ENCODE data around the gene KDM5B. TPM values are rescaled to one million over a fixed set of nuclear protein-coding genes. Genes with fewer than 3 reads are reported as not detected.

KDM5B gene
- total RNA-seq, 2 donors from 2014 or later = 48.2 to 110 TPM

- no peaks in the 10 kb centered on the region for H3K27me3 ChIP-seq (replicated peaks; ENCODE audit: insufficient read depth)
- H3K4me1 ChIP-seq (replicated peaks) = no peaks in the 10 kb centered on the region
- 74% methylated on average over 9 of the region's 9 CpGs for WGBS
- intact Hi-C loops (cut with DNase I) = no loop called here
- no peak overlapping the region for H3K4me3 ChIP-seq
- no peak for DNase-seq (ENCODE audit: low spot score)
- H3K36me3 ChIP-seq = no peaks in the 10 kb centered on the region
- H3K9me3 ChIP-seq = no peaks in the 10 kb centered on the region
- TF ChIP-seq CTCF (IDR thresholded peaks at IDR 0.05) = no peak
- no peak for TF ChIP-seq POLR2A (IDR thresholded peaks at IDR 0.05)
- no peak for TF ChIP-seq POLR2AphosphoS5 (IDR thresholded peaks at IDR 0.05)
- H3K27ac ChIP-seq = no peak overlapping the region
Measured at GRCh38 chr1:202689493-202690342, 118.5 kb downstream of the KDM5B start.

GRCh38 chr1:202689082-202689481 lies 119.1 kb downstream of the KDM5B start:
- no peak for DNase-seq (ENCODE audit: low spot score)
- no peak overlapping the region for H3K4me3 ChIP-seq
- no peaks in the 10 kb centered on the region for H3K4me1 ChIP-seq (replicated peaks)
- no peaks in the 10 kb centered on the region for H3K27me3 ChIP-seq (replicated peaks; ENCODE audit: insufficient read depth)
- TF ChIP-seq POLR2A (IDR thresholded peaks at IDR 0.05) = no peak
- TF ChIP-seq CTCF (IDR thresholded peaks at IDR 0.05) = no peak
- TF ChIP-seq POLR2AphosphoS5 (IDR thresholded peaks at IDR 0.05) = no peak
- intact Hi-C loops (cut with DNase I) = no loop called here
- 59% methylated on average over 3 of the region's 3 CpGs for WGBS
- H3K27ac ChIP-seq = no peak overlapping the region
- H3K9me3 ChIP-seq = no peaks in the 10 kb centered on the region
- H3K36me3 ChIP-seq = no peaks in the 10 kb centered on the region

- Histone ChIP-seq H3K4me3 (no peak overlapping the region), H3K27ac (no peak overlapping the region), H3K9me3 (no peaks in the 10 kb centered on the region), H3K4me1 (replicated peaks) (no peaks in the 10 kb centered on the region), H3K27me3 (replicated peaks; ENCODE audit: insufficient read depth) (no peaks in the 10 kb centered on the region), H3K36me3 (no peaks in the 10 kb centered on the region)
- intact Hi-C loops (cut with DNase I) = no loop called here
- no peak for DNase-seq (ENCODE audit: low spot score)
- no peak for TF ChIP-seq CTCF (IDR thresholded peaks at IDR 0.05)
- TF ChIP-seq POLR2AphosphoS5 (IDR thresholded peaks at IDR 0.05) = no peak
- TF ChIP-seq POLR2A (IDR thresholded peaks at IDR 0.05) = no peak
- WGBS = 55% methylated on average over 7 of the region's 7 CpGs
Measured at GRCh38 chr1:202688401-202688800, 119.8 kb downstream of the KDM5B start.

GRCh38 chr1:202687798-202688197 lies 120.4 kb downstream of the KDM5B start:
- intact Hi-C loops (cut with DNase I) = no loop called here
- H3K9me3 ChIP-seq = no peaks in the 10 kb centered on the region
- no peaks in the 10 kb centered on the region for H3K27me3 ChIP-seq (replicated peaks; ENCODE audit: insufficient read depth)
- 77% methylated on average over 3 of the region's 3 CpGs for WGBS
- DNase-seq (ENCODE audit: low spot score) = no peak
- H3K4me1 ChIP-seq (replicated peaks) = no peaks in the 10 kb centered on the region
- TF ChIP-seq POLR2A (IDR thresholded peaks at IDR 0.05) = no peak
- no peak for TF ChIP-seq POLR2AphosphoS5 (IDR thresholded peaks at IDR 0.05)
- no peak for TF ChIP-seq CTCF (IDR thresholded peaks at IDR 0.05)
- no peaks in the 10 kb centered on the region for H3K36me3 ChIP-seq
- no peak overlapping the region for H3K4me3 ChIP-seq
- H3K27ac ChIP-seq = no peak overlapping the region

- no peaks in the 10 kb centered on the region for H3K4me1 ChIP-seq (replicated peaks)
- no peak for DNase-seq (ENCODE audit: low spot score)
- H3K9me3 ChIP-seq = no peaks in the 10 kb centered on the region
- no peaks in the 10 kb centered on the region for H3K27me3 ChIP-seq (replicated peaks; ENCODE audit: insufficient read depth)
- H3K27ac ChIP-seq = no peak overlapping the region
- H3K4me3 ChIP-seq = no peak overlapping the region
- no peaks in the 10 kb centered on the region for H3K36me3 ChIP-seq
- intact Hi-C loops (cut with DNase I) = no loop called here
- TF ChIP-seq POLR2AphosphoS5 (IDR thresholded peaks at IDR 0.05) = no peak
- no peak for TF ChIP-seq CTCF (IDR thresholded peaks at IDR 0.05)
- no peak for TF ChIP-seq POLR2A (IDR thresholded peaks at IDR 0.05)
- 73% methylated on average over 11 of the region's 11 CpGs for WGBS
Measured at GRCh38 chr1:202687370-202687769, 120.9 kb downstream of the KDM5B start.

Data from prostate gland (tissue), 2 donors.